Measurements from ENCODE around the gene EEF1AKMT2.
A peak's percentile ranks its signal among the peaks of the same experiment; 100 is the strongest.

The EEF1AKMT2 gene

DNA sequence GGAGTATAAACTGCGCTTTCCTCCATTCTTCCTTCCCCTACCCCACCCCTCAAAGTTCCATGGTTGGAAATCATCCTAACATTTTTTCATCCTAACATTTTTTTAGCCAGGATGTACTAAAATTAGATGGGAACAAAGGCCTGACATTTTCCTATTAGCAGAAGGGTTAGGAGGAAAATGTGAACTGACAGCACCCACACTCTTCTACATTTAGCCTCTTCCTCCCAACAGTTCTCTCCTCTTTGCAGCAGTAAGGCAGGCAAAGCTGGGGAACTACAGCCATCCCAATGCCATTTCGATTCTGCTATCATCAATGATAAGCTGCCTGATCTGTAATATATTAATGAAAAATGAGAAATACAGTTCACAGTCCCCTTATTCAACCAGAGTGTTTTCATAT, 36.1 kb downstream of the EEF1AKMT2 start:
- H2AFZ ChIP-seq (ENCODE audit: low read length), result no peak overlapping the region
- H3K27me3 ChIP-seq (replicated peaks; ENCODE audit: insufficient read depth, low read length), result no peaks in the 10 kb centered on the region
- no peaks in the 10 kb centered on the region for H3K79me2 ChIP-seq (ENCODE audit: low read length)
- H3K9me2 ChIP-seq (replicated peaks; ENCODE audit: insufficient read depth, low read length), result no peaks in the 10 kb centered on the region
- no peak overlapping the region for H3K27ac ChIP-seq (ENCODE audit: low read length)
- no peaks in the 10 kb centered on the region for H3K9me3 ChIP-seq (replicated peaks; ENCODE audit: insufficient read depth, low read length)
- H3F3A ChIP-seq (ENCODE audit: insufficient read depth, low read length), result no peaks in the 10 kb centered on the region
- no peaks in the 10 kb centered on the region for H3K4me1 ChIP-seq (ENCODE audit: low read length)
- no peak overlapping the region for H3K4me2 ChIP-seq (ENCODE audit: low read depth, low read length)
- TF ChIP-seq EZH2 (optimal IDR thresholded peaks at IDR 0.05; ENCODE audit: low read depth, low read length), result no peak
- no peak for TF ChIP-seq EZH2phosphoT487 (IDR thresholded peaks at IDR 0.05; ENCODE audit: low read length)
- no peak overlapping the region for H3K9ac ChIP-seq (ENCODE audit: low read length)
- no peak for DNase-seq
- H3K36me3 ChIP-seq (replicated peaks; ENCODE audit: insufficient read depth, low read length), result no peaks in the 10 kb centered on the region; the same call in 1 of the 2 replicates
- H4K20me1 ChIP-seq (ENCODE audit: insufficient read depth, low read length), result no peaks in the 10 kb centered on the region
- no peak overlapping the region for H3K4me3 ChIP-seq (ENCODE audit: low read length)

DNA sequence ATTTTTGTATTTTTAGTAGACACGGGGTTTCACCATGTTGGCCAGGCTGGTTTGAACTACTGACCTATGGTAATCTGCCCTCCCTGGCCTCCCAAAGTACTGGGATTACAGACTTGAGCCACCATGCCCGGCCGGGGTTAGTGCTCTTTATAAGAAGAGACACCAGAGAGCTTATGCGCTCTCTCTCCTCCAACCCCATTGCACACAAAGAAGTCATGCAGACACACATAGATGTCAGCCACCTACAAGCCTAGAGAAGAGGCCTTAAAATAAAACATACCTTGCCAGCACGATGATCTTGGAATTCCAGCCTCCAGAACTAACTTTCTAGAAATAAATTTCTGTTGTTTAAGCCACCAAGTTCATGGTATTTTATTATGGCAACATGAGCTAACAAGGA, 37.5 kb downstream of the EEF1AKMT2 start:
- Histone ChIP-seq H2AFZ (ENCODE audit: low read length) (no peak overlapping the region), H3K36me3 (replicated peaks; ENCODE audit: insufficient read depth, low read length) (no peaks in the 10 kb centered on the region; the same call in 1 of the 2 replicates), H3K4me1 (ENCODE audit: low read length) (no peaks in the 10 kb centered on the region), H3K79me2 (ENCODE audit: low read length) (no peaks in the 10 kb centered on the region), H3F3A (ENCODE audit: insufficient read depth, low read length) (peaks cover 12% of the 10 kb centered on the region), H3K9ac (ENCODE audit: low read length) (no peak overlapping the region), H4K20me1 (ENCODE audit: insufficient read depth, low read length) (no peaks in the 10 kb centered on the region), H3K9me3 (replicated peaks; ENCODE audit: insufficient read depth, low read length) (no peaks in the 10 kb centered on the region), H3K27me3 (replicated peaks; ENCODE audit: insufficient read depth, low read length) (no peaks in the 10 kb centered on the region), H3K4me2 (ENCODE audit: low read depth, low read length) (no peak overlapping the region), H3K9me2 (replicated peaks; ENCODE audit: insufficient read depth, low read length) (no peaks in the 10 kb centered on the region), H3K27ac (ENCODE audit: low read length) (no peak overlapping the region), H3K4me3 (ENCODE audit: low read length) (no peak overlapping the region)
- no peak for DNase-seq
- TF ChIP-seq EZH2phosphoT487 (IDR thresholded peaks at IDR 0.05; ENCODE audit: low read length), result no peak
- TF ChIP-seq, protein P1, sequence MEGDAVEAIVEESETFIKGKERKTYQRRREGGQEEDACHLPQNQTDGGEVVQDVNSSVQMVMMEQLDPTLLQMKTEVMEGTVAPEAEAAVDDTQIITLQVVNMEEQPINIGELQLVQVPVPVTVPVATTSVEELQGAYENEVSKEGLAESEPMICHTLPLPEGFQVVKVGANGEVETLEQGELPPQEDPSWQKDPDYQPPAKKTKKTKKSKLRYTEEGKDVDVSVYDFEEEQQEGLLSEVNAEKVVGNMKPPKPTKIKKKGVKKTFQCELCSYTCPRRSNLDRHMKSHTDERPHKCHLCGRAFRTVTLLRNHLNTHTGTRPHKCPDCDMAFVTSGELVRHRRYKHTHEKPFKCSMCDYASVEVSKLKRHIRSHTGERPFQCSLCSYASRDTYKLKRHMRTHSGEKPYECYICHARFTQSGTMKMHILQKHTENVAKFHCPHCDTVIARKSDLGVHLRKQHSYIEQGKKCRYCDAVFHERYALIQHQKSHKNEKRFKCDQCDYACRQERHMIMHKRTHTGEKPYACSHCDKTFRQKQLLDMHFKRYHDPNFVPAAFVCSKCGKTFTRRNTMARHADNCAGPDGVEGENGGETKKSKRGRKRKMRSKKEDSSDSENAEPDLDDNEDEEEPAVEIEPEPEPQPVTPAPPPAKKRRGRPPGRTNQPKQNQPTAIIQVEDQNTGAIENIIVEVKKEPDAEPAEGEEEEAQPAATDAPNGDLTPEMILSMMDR (IDR thresholded peaks at IDR 0.05; ENCODE audit: low read length), result no peak
- TF ChIP-seq EZH2 (optimal IDR thresholded peaks at IDR 0.05; ENCODE audit: low read depth, low read length), result no peak

DNA sequence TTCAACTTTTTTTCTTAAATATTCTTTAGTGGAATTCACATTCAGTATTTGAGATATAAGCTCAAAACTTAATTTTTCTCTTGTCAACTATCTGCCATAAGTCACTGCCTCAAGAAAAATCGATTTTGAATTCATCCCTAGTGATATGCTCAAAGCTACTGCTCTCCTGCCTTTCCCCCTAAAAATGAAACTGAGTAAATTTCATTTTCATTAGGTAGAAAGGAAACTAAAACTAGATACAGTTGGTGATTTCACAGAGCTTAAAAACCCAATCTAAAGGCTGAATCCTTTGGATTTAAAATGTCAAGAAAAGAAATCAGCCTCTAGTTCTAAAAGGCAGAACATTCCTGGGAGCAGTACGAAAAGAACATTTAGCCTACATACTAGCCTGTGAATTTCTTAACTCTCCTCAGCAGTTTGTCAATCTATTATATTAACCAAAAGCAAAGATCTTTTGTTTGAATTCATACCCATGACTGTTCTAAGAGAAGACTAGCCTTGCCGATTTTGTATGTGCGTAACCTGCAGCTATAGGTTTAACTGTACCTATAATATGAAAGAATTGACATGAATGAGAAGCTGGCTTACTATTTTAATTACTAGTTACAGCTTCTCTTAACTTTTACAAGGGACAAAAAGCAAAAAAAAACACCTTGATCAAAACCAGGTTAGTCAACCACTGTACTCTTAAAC, 42.6 kb downstream of the EEF1AKMT2 start:
- no peak for TF ChIP-seq EZH2phosphoT487 (IDR thresholded peaks at IDR 0.05; ENCODE audit: low read length)
- TF ChIP-seq, protein P1 (IDR thresholded peaks at IDR 0.05; ENCODE audit: low read length), result no peak
- no peak for TF ChIP-seq EZH2 (optimal IDR thresholded peaks at IDR 0.05; ENCODE audit: low read depth, low read length)
- no peak overlapping the region for H2AFZ ChIP-seq (ENCODE audit: low read length)
- no peaks in the 10 kb centered on the region for H3K36me3 ChIP-seq (replicated peaks; ENCODE audit: insufficient read depth, low read length)
- no peaks in the 10 kb centered on the region for H4K20me1 ChIP-seq (ENCODE audit: insufficient read depth, low read length)
- peak overlapping the region; percentile 38 for H3K4me2 ChIP-seq (ENCODE audit: low read depth, low read length)
- no peaks in the 10 kb centered on the region for H3K27me3 ChIP-seq (replicated peaks; ENCODE audit: insufficient read depth, low read length)
- H3K4me3 ChIP-seq (ENCODE audit: low read length), result peak overlapping the region; percentile 30
- H3K9me2 ChIP-seq (replicated peaks; ENCODE audit: insufficient read depth, low read length), result no peaks in the 10 kb centered on the region
- peak overlapping the region; percentile 19; the same call in 1 of the 2 replicates for H3K27ac ChIP-seq (ENCODE audit: low read length)
- H3K9ac ChIP-seq (ENCODE audit: low read length), result no peak overlapping the region; the same call in 1 of the 2 replicates
- H3K4me1 ChIP-seq (ENCODE audit: low read length), result peaks cover 16% of the 10 kb centered on the region
- peak; percentile 53 for DNase-seq
- H3F3A ChIP-seq (ENCODE audit: insufficient read depth, low read length), result peaks cover 24% of the 10 kb centered on the region
- H3K9me3 ChIP-seq (replicated peaks; ENCODE audit: insufficient read depth, low read length), result no peaks in the 10 kb centered on the region
- H3K79me2 ChIP-seq (ENCODE audit: low read length), result no peaks in the 10 kb centered on the region

DNA sequence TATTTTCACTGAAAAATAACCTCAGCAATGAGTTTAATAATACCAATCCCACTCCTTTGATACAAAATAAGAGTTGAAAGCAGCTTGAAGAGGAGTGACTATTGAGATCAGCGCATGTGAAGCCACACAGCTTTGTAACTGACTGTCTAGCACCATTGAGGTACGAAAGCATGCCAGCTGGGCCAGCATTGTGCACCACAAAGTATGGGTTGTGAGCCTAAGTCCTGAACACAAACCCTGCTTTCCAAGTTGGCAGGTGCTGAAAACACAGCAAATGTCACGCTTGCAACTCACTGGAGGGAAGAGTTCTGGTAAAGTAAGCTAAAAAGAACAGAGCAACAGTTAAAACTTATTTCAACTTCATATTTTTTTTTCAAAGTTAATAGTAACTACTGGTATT, 43.5 kb downstream of the EEF1AKMT2 start:
- Histone ChIP-seq H3K79me2 (ENCODE audit: low read length) (peaks cover 3% of the 10 kb centered on the region; the same call in 1 of the 2 replicates), H3K9ac (ENCODE audit: low read length) (no peak overlapping the region), H3K27me3 (replicated peaks; ENCODE audit: insufficient read depth, low read length) (no peaks in the 10 kb centered on the region), H3K9me2 (replicated peaks; ENCODE audit: insufficient read depth, low read length) (no peaks in the 10 kb centered on the region), H2AFZ (ENCODE audit: low read length) (no peak overlapping the region), H3K4me2 (ENCODE audit: low read depth, low read length) (no peak overlapping the region), H3K4me1 (ENCODE audit: low read length) (peaks cover 16% of the 10 kb centered on the region), H3F3A (ENCODE audit: insufficient read depth, low read length) (peaks cover 24% of the 10 kb centered on the region), H4K20me1 (ENCODE audit: insufficient read depth, low read length) (no peaks in the 10 kb centered on the region), H3K4me3 (ENCODE audit: low read length) (no peak overlapping the region), H3K36me3 (replicated peaks; ENCODE audit: insufficient read depth, low read length) (no peaks in the 10 kb centered on the region), H3K9me3 (replicated peaks; ENCODE audit: insufficient read depth, low read length) (no peaks in the 10 kb centered on the region), H3K27ac (ENCODE audit: low read length) (no peak overlapping the region)
- TF ChIP-seq EZH2phosphoT487 (IDR thresholded peaks at IDR 0.05; ENCODE audit: low read length) (no peak), EZH2 (optimal IDR thresholded peaks at IDR 0.05; ENCODE audit: low read depth, low read length) (no peak)
- TF ChIP-seq, protein P1 (IDR thresholded peaks at IDR 0.05; ENCODE audit: low read length), result no peak
- DNase-seq, result no peak

Measured in MM.1S (cell line).